Stimulated activated CD4-positive, alpha-beta T cell treated with anti-CD3 and anti-CD28 coated beads, Interleukin-2, amount 100 ng/mL, for 24 hours (primary cell): Measurements from ENCODE around the gene ZNF333.

Source experiments
- DNase-seq, 2 donors: peaks; one replicate each; pipeline ENCODE4 v3.0.0-alpha.2; 2020

Gene ZNF333

DNA sequence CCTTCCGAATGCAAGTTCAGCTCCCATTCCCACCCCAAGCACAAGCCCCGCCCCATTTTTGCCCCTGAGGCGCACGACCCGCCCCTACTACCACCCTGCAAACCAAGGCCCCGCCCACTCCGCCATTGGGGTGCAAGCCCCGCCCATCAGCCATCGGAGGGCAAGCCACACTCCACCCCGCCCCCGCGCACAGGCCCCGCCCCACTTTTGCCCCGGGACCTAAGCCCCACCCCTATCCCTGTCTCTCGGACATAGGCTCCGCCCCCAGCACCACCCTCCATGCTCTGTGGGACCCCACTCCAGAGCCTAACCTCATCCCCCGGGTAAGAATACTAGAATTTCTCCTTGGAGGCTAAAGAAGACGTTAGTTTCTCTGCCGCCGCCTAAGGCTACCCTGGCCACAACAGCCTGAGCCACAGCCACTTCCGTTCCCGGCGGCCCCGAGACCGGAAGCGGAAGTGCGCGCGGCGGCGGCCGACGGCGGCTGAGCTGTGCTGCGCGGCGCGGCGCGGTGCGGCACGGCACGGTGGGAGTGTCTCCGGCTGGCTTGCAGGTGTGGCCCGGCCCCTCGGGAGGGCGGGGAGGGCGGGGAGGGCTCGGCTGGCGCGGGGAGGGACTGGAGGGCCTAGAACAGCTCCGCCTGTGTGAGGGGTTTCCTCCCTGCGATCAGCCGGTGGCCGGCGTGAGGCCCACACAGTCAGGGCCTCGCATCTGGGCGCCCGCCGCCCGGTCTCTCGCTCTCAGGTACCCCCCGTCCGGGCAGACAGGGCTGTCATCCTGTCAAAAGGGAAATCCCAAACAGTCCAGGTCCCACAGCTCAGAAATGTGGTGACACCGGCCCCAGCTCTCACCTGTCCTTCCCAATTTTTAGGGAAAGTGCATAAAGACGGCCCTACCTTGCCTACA lies at the start of gene ZNF333:
ZNF333 (plus strand) TSS at position 451 of the 906 bp plus-strand sequence. CDS start 3,444 bp downstream, outside the sequence.
- peak; percentile 100 for DNase-seq

DNA sequence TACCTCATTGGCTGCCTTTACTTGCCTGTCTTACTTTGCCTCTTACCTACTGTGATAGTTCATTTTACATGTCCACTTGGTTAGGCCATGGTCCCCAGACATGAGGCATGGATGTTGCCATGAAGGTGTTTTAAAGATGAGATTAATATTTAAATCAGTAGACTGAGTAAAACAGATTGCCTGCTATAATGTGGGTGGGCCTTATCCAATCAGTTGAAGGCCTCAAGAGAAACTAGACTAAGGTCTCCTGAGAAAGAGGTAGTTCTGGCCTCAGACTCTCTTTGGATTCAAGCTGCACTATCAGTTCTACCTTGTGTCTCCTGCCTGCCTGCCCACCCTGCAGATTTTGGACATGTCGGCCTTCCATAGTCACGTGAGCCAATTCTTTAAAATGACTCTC lies 41.3 kb upstream of the ZNF333 start:
- no peak for DNase-seq

DNA sequence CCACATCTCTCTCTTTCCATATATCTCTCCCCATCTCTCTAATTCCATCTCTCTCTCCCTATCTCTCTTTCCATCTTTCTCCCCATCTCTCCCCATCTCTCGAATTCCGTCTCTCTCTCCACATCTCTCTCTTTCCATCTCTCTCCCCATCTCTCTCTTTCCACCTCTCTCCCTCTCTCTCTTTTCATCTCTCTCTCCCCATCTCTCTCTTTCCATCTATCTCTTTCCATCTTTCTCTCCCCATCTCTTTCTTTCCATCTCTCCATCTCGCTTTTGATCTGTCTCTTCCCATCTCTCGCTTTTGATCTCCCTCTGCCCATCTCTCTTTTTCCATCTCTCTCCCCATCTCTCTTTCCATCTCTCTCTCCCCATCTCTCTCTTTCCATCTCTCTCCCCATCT lies 40.8 kb upstream of the ZNF333 start:
- no peak for DNase-seq

DNA sequence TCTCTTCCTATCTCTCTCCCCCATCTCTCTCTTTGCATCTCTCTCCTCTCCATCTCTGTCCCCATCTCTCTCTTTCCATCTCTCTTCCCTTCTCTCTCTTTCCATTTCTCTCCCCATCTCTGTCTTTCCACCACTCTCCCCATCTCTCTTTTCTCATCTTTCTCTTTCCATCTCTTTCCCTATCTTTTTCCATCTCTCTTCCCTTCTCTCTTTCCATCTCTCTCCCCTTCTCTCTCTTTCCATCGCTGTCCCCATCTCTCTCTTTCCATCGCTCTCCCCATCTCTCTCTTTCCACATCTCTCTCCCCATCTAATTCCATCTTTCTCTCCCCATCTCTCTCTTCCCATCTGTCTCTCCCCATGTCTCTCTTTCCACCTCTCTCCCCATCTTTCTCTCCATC lies 39.7 kb upstream of the ZNF333 start:
- no peak for DNase-seq

DNA sequence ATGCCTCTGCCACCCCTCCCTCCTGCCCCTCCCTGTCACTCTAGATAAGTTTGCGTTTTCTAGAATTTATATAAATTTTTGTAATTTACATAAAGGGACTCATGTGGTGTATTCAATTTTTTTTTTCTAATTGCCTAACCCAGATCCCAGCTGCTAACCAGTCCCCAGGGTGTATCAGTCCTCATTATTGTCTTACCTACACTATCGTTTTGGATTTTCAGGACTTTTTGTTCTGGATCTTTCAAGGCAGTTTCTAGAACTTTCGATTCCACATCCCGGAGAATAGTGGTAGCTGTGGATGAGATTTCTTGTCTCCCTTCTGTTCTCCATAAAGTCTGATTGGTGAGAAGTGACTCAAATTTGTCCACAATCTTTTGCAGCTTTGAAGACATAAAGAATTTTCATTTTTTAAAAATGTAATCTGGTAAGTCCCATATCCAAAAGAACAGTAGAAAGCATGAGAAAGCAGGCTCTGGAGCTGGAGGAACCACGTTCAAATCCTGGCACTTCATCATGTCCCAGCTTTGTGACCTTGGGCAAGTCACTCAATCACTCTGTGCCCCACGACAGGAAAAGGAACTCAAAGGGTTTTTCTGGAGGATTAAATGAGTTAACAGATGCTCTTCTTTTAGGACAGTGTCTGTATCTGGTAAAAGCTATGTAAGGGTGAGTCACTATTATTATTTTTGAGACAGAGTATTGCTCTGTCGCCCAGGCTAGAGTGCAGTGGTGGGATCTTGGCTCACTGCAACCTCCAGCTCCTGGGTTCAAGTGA lies 34.9 kb upstream of the ZNF333 start:
- DNase-seq = no peak

DNA sequence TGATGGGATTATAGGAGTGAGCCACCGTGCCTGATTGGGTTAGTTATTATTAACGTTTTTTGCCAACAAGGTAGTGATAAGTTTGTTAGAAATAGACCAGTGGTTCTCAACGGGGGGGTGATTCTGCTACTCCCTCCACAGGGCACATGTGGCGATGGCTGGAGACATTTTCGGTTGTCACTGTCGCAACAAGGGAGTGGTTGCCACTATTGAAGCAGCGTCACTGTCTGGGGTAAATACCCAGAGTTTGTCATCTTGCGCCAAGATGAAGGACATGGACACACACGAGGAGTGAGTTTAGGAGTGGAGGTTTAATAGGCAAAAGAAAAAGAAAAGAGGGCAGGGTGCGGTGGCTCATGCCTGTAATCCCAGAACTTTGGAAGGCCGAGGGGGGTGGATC lies 34.1 kb upstream of the ZNF333 start:
- no peak for DNase-seq

DNA sequence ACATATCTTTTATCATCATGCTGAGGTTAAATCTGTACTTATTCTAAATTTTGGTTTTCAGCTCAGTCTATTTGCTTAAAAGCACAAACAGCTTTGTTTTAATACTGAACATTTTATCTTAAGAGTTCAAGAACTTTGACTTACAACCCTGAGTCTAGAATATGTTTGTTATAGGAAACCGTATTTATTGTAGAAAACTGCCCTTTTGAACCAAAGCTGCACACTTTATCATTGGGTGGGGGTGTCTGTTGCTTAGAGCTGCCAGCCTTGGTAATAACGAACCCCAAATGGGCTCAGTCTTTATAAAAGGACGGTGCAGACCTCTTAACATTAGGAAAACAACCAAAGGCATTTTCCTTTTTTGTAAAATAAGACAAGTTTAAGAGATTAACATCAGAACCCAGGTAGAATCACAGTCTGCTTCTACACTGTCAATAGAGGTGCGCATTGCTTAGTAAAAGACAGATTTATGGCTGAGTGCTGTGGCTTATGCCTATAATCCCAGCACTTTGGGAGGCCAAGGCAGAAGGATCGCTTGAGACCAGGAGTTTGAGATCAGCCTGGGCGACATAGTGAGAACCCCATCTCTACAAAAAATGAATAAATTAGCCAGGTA lies 29.9 kb upstream of the ZNF333 start:
- no peak for DNase-seq

DNA sequence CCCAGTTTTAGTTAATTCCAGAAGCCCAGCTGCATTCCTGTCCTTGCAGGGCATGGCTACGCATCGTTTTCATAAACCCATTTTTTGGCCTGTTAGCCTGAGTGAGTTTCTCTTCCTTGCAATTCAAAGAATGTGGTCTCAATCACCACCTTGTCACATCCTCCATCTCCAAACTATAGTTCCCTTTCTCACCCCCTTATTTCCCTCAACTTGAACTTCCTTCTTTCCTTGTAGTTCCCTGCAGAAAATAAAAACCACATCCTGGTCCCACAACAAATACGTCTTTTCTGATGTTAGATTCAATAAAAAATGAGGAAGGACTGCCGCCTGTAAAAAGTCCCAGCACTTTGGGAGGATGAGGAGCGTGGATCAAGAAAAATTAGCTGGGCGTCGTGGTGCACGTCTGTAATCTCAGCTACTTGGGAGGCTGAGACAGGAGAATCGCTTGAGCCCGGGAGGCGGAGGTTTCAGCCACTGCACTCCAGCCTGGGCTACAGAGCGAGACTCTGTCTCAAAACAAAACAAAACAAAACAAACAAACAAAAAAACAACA lies 28.4 kb upstream of the ZNF333 start:
- DNase-seq = no peak

DNA sequence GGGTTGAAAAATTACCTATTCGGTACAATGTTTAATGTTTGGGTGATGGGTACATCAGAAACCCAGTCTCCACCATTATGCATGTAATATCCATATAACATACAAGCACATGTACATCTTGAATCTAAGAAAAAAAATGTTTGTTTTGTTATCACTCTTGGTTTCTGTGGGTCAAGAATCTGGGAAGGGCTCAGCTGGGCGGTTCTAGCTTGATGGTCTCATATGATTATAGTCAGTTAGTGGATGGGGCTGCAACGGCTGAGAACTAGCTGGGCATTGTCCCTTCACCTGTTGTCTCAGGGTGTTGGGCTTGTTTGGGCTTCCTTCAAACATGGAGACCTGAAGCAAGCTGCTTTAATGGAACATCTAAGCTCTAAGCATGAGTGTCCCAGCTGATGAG lies 19.9 kb upstream of the ZNF333 start:
- DNase-seq = no peak

DNA sequence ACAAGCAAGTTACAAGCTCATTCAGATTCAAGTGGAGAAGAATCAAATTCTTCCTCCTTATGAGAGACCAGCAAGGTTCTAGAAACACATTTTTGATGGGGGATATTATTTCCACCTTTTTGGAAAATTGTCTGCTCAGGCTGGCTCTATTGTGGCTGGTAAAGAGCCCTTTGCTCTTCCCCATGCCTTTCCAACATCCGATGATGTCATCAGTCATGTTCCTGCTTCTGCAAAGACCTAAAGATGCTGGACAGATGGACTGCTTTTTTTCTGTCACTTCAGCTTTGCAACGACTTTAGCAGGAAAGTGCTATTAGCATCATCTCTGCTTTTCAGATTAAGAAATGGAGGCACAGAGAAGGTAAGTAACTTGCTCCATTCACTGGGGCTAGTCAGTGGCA lies 19.4 kb upstream of the ZNF333 start:
- DNase-seq = no peak

DNA sequence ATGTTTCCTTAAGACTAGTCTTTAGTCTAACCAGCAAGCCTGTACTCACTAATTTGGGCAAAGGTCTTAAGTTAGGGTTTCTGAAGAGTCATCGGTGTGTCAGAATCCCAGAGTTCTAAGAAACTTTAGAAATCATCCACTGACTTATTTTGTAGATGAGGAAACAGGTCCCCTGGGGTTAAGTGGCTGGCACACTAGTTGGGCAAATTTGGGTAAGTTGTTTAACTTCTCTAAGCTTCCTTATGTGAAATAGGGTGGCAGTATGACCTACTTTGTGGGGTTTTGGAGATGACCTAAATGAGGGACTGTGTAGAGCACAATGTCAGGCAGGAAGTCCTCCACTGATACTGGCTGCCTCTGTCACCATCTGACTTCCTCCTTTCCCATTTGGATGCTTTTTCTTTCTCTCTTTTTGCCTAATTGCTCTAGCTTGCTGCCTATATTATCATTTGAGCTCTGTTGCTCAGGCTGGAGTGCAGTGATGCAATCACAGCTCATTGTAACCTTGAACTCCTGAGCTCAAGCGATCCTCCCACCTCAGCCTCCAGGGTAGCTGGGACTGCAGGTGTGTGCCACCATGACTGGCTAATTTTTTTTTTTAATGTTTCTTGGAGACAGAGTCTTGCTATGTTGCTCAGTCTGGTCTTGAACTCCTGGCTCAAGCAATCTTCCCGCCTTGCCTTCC lies 17.5 kb upstream of the ZNF333 start:
- no peak for DNase-seq

DNA sequence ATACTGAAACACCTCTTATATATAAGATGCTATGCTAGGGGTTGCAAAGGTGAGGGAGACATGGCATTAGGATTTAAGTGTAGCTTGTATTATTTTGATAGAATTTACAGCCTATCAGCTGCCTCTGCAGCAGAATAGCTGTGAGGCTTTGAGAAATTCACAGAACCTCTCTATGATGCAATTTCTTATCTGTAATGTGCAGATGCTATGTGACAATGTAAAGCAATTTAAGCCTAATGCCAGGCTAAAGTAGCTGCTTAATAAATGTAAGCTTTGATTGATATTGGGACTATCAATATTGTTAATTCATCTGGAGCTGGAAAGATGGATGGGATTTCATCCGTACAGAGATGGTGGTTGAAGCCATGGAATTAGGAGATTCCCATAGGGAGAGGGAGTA lies 16.8 kb upstream of the ZNF333 start:
- DNase-seq = no peak

DNA sequence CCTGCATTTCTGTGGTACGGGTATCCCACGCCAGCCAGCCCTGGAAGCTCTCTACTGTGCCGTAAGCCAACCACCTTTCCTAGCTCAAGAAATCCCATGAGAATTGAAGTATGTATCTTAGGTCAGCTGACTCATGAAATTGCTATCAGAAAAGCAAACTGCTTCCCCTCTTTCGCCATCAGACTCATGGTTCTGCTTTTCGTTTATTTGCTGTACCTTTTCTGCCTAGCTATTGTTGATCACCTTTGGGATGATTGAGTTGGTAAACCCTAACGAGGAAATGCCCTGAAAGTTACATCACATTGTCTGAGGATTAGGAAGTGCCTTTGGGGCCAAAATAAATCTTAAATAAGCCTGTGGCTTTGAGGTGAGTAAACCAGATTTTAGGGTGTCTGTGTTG lies 15.1 kb upstream of the ZNF333 start, which contains the start of gene ADGRE3:
ADGRE3 (minus strand) TSS at position 81 of the 400 bp plus-strand sequence; CDS start at position 7, 74 bp downstream.
- no peak for DNase-seq

DNA sequence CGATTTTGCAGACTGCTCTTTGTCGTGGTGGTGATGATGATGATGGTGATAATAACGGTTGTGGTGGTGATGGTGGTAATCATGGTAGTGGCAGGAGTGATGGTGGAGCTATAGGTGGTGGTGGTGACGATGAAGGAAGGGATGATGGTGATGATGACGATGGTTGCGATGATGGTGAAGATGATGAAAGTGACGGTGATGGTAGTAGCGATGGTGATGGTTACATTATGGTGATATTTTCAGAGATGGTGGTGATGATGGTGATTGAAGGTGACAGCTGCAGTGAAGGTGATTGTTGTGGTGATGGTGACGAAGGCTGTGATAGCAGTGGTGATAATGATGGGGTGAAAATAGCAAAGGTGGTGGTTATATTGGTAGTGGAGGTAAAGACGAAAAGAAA lies 13.1 kb upstream of the ZNF333 start:
- DNase-seq = no peak

DNA sequence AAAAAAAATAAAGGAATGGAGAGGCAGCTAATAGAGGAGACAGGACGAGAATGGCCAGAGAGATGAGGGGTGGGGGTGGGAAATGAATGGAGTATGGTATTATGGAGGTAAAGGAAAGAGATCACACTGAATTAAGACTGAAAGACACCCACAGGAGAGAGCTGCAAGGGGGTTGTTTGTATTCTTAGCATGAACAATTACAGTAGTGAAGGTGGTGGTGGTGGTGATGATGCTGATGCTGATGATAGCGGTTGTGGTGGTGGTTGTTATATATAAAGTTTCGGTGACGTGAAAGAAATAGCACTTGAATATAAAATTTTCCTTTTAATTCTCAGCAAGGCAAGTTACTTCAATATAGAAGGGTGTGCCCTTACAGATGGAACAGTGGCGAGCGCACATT lies 12.4 kb upstream of the ZNF333 start:
- DNase-seq = no peak

DNA sequence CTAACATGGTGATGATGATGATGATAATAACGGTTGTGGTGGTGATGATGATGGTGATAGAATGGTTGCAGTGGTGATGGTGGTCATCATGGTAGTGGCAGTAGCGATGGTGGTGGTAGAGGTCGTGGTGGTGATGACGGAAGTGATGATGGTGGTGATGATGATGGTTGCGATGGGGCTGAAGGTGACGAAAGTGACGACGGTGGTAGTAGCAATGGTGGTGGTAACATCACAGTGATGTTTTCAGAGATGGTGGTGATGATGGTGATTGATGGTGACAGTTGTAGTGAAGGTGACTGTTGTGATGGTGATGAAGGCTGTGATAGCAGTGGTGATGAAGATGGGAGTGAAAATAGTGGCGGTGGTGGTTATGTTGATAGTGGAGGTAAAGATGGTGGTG lies 11.6 kb upstream of the ZNF333 start:
- no peak for DNase-seq

DNA sequence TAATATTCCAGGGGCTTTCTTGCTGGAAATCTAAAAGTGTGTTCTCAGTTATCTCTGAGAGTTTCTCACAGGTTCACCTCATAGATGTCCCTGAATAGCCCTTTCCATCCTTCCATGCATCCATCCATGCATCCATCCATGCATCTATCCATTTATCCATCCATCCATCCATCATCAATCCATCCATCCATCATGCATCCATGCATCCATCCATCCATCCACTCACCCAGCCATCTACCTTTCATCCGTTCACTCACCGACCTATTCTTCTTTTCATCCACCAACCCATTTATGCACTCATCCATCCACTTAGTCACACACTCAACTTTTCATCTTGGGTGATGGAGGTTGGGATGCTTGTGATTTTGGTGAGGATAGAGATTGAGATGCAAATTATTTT lies 7.8 kb upstream of the ZNF333 start:
- no peak for DNase-seq

DNA sequence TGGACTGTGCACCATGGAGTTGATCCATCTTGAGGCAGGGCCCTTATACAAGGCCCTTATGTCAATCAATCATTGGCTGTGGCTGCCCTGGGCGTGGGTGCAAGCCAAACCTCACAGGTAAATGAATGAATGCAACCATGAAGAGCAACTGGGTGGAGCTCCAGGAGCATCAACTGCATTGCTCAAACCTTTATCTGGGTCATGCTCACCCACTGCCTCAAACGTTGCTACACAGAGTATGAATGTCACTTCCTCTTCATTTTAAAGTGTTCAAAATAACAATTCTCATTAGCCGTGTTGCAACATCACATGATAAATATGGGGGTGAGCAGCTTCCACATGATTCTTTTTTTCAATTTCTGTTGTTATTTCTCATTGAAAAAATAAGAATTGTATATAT lies 6.4 kb upstream of the ZNF333 start:
- no peak for DNase-seq

DNA sequence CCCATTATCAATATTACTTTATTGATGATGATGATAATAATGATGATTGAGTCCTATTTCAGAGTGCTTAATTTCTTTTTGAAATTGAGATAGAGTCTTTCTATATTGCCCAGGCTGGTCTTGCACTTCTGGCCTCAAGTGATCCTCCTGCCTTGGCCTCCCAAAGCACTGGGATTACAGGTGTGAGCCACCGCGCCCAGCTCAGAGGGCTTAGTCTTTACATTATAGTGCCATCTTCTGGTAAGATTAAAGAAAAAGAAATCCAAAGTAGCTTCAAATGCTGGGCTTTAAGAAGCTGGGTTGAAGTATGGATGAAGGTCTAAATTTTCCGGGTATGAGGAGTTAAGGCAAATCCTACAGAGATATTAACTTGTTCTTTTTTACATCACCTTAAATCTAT lies 3.4 kb upstream of the ZNF333 start:
- peak; percentile 30 to 39 for DNase-seq

DNA sequence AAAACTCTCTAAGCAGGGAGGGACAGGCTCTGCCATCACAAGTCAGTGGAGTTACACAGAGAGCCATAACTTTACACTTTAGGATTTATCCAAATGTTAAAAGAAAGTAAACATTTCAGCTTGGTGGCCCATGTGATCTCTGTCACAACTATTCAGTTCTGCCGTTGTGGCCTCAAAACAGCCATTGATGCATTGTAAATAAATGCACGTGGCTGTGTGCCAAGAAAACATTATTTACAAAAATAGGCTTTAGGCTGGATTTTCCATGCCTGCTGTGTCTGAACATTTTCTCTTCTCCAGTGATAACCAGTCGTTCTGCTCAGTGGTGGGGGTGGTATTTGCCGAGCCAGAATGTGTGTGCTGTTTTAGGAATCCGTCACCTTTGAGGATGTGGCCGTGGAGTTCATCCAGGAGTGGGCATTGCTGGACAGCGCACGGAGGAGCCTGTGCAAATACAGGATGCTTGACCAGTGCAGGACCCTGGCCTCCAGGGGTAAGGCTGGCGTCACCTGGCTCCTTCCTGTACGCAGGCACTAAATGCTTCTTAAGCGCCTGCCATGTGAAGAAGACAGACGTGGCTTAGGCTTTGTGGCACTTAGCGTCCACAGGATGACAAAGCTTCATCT lies 4.9 kb downstream of the ZNF333 start:
- no peak for DNase-seq

DNA sequence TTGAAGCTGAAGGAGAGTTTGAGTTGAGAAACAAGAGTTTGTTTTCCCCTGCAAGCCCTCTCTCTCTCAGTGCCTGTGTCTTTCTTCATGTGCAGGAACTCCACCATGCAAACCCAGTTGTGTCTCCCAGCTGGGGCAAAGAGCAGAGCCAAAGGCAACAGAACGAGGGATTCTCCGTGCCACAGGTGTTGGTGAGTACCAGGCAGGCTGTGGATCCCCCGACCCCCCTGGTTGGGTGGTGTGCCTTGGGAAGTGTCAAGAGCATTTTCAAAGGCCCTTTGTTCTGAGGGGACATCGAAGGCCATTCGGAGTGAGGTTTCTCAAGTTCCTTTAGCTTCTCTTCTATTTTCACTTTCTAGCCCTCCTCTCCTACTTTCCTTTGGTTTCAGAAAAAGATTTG lies 5.6 kb downstream of the ZNF333 start:
- no peak for DNase-seq

DNA sequence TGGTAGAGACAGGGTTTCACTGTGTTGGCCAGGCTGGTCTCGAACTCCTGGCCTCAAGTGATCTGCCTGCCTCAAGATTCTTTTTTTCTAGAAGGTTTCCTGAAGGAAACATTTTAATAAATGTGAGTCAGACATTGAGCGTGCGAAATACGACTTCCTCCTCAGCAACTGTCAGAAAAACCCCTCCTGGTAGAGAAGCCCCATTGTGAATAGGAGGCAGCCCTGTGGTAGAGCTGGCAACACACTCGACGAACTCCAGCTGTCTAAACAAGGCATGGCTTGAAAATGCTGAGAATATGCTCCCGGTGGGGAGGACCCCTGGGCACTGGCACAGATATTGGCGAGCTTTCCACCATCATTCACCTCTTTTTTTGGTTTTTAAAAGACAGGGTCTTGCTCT lies 9.8 kb downstream of the ZNF333 start:
- DNase-seq = no peak
